ENCODE measurements around the gene NIM1K. TPM values are rescaled to one million over a fixed set of nuclear protein-coding genes. Genes with fewer than 3 reads are reported as not detected.

NIM1K gene
- total RNA-seq, 4 donors from 2014 or later = 0.41 TPM; not detected in 3

GRCh38 chr5:43245724-43246385 lies 53.8 kb downstream of the NIM1K start:
- no peaks in the 10 kb centered on the region for H3K4me1 ChIP-seq
- no peaks in the 10 kb centered on the region for H3K36me3 ChIP-seq
- intact Hi-C loops (cut with DNase I; ENCODE audit: low total_unique reads) = no loop called here
- in situ Hi-C loops (cut with MboI; ENCODE audit: low sequenced_read_pairs in 4 of 4) = no loop called here
- H3K27ac ChIP-seq = no peak overlapping the region
- H3K4me3 ChIP-seq = no peak overlapping the region
- DNase-seq = no peak
- no peaks in the 10 kb centered on the region for H3K27me3 ChIP-seq
- TF ChIP-seq POLR2A (IDR thresholded peaks at IDR 0.05) (no peak), CTCF (IDR thresholded peaks at IDR 0.05 in 4 of 5, conservative IDR thresholded peaks at IDR 0.05 in 1 of 5) (no peak)
- ATAC-seq = no peak
- no peaks in the 10 kb centered on the region for H3K9me3 ChIP-seq

GRCh38 chr5:43251754-43252153 lies 59.7 kb downstream of the NIM1K start:
- intact Hi-C loops (cut with DNase I; ENCODE audit: low total_unique reads) = no loop called here

GRCh38 chr5:43255704-43256103 lies 63.7 kb downstream of the NIM1K start:
- intact Hi-C loops (cut with DNase I; ENCODE audit: low total_unique reads) (no loop called here), in situ Hi-C loops (cut with MboI; ENCODE audit: low sequenced_read_pairs in 4 of 4) (no loop called here)
- Histone ChIP-seq H3K36me3 (no peaks in the 10 kb centered on the region), H3K4me3 (no peak overlapping the region), H3K9me3 (no peaks in the 10 kb centered on the region), H3K27me3 (no peaks in the 10 kb centered on the region), H3K27ac (no peak overlapping the region), H3K4me1 (no peaks in the 10 kb centered on the region)
- ATAC-seq (no peak), DNase-seq (no peak)
- TF ChIP-seq POLR2A (IDR thresholded peaks at IDR 0.05) (no peak), CTCF (IDR thresholded peaks at IDR 0.05 in 4 of 5, conservative IDR thresholded peaks at IDR 0.05 in 1 of 5) (no peak)

More at GRCh38 chr5:43251754-43252153, 59.7 kb downstream of the NIM1K start:
- no peaks in the 10 kb centered on the region for H3K4me1 ChIP-seq
- H3K9me3 ChIP-seq = no peaks in the 10 kb centered on the region
- in situ Hi-C loops (cut with MboI; ENCODE audit: low sequenced_read_pairs in 4 of 4) = no loop called here
- H3K27me3 ChIP-seq = no peaks in the 10 kb centered on the region
- no peak overlapping the region for H3K4me3 ChIP-seq
- H3K36me3 ChIP-seq = no peaks in the 10 kb centered on the region
- TF ChIP-seq POLR2A (IDR thresholded peaks at IDR 0.05) (no peak), CTCF (IDR thresholded peaks at IDR 0.05 in 4 of 5, conservative IDR thresholded peaks at IDR 0.05 in 1 of 5) (no peak)
- ATAC-seq (no peak), DNase-seq (no peak)
- H3K27ac ChIP-seq = no peak overlapping the region

- no peak for ATAC-seq
- intact Hi-C loops (cut with DNase I; ENCODE audit: low total_unique reads) (no loop called here), in situ Hi-C loops (cut with MboI; ENCODE audit: low sequenced_read_pairs in 4 of 4) (no loop called here)
- no peaks in the 10 kb centered on the region for H3K9me3 ChIP-seq
- H3K27me3 ChIP-seq = no peaks in the 10 kb centered on the region
- TF ChIP-seq CTCF (IDR thresholded peaks at IDR 0.05 in 4 of 5, conservative IDR thresholded peaks at IDR 0.05 in 1 of 5) (no peak), POLR2A (IDR thresholded peaks at IDR 0.05) (no peak)
- no peak overlapping the region for H3K4me3 ChIP-seq
- H3K36me3 ChIP-seq = no peaks in the 10 kb centered on the region
- DNase-seq = no peak
- H3K4me1 ChIP-seq = no peaks in the 10 kb centered on the region
- H3K27ac ChIP-seq = no peak overlapping the region
Observed at GRCh38 chr5:43256261-43256966, 64.4 kb downstream of the NIM1K start.

All from gastrocnemius medialis (tissue), 4 donors.